Caki2 (cell line): Measurements from ENCODE around the gene COX17. TPM values are rescaled to one million over a fixed set of nuclear protein-coding genes. Genes with fewer than 3 reads are reported as not detected.
A peak's percentile ranks its signal among the peaks of the same experiment; 100 is the strongest.

ENCODE experiments used
- DNase-seq: peaks from one replicate; pipeline ENCODE4 v3.0.0-alpha.2; 2015; ENCODE audit warnings: low read depth
- in situ Hi-C: cut with HindIII; loops from 2 replicates; pipeline ENCODE4 v1.10.0; 2016; ENCODE audit warnings: low sequenced_read_pairs, low pct_unique_long_range_greater_than_20kb, mixed read lengths
- total RNA-seq: library from RNA; depleted of rRNA; stranded (reverse); fragments of >200 nt; shearing (Covaris generic); gene quantifications from 2 replicates; pipeline ENCODE4 v1.2.3, GENCODE V29; 2014; ENCODE audit warnings: low replicate concordance; rRNA removed

The COX17 gene, protein sequence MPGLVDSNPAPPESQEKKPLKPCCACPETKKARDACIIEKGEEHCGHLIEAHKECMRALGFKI
- 8.6 and 22.3 TPM in 2 replicates for total RNA-seq

DNA sequence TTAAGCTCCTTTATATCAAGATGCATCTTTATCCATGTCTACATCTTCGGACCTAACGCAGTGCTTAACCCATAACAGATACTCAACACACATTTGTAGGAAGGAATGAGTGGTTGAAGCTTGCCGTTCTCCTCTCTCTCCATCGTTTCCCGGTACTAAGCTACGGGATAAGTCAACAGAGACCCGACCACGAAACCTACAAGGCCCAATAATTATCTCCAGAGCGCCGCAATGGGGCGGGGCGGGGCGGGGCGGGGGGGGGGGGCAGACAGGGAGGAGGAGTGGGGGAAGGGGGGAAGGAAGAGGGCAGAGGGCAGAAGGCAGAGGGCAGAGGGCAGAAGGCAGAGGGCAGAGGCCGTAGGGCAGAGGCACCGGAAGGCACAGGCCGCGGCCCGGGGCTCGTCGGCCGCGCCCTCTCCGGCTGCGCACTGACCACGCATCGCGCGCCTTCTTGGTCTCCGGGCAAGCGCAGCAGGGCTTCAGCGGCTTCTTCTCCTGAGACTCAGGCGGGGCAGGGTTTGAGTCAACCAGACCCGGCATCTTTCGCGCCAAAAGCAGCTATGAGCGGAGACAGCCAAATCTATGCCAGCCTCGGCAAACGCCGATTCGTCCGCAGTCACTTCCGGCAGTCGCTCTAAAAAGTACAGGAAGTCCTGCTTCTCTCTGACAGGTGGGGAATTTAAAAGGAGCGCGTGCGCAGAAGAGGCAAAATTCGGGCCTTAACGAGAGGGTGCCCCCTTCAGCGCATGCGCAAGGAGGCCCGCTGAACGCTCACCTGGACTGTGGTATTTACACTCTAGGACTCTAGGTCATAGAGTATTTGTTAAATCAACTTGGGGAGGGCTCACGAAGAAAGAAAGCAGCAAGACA is at the start of gene COX17:
Gene COX17, minus strand, starts transcription at position 636 of the 870 bp plus-strand sequence. Its CDS starts 96 bp downstream, at position 540.
- peak; percentile 91 for DNase-seq
- in situ Hi-C loops, result no loop called here

DNA sequence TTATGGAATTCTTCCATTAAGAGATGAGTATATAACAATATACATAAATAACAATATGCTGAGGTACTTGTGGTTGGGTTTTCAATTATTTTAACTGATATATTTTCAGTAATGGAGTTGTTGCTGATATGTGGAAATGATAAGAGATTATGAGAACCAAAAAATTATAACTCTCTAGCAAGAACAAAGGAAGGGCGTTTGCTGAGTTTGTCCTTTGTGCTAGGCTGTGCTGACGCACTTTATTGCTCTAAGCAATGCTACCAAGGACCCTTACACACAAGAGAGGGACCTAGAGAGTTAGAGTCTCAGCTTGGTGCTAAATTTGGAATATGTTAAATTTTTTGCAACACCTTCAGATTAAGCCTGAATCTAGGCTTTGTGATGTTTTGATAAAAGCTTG is 49.7 kb upstream of the COX17 start:
- no peak for DNase-seq
- in situ Hi-C loops, result no loop called here

DNA sequence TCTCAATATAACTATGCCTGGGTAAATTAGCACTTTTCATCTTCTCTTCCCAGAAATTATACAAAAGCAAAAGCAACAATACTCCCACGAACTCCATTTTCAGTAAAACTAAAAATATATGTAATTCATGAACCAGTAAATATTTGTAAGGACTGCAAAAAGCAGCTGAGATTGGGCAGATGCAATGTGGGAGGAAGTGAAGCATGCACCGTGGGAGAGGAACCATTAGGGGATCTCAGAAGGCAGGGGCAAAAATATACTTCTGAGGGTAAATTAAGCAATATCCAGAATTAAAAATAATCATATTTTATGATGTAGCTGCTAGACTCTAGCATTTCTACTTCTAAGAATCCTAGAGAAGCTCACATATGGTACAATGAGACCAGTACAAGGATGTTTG is 45.8 kb upstream of the COX17 start:
- in situ Hi-C loops, result no loop called here
- DNase-seq, result no peak

DNA sequence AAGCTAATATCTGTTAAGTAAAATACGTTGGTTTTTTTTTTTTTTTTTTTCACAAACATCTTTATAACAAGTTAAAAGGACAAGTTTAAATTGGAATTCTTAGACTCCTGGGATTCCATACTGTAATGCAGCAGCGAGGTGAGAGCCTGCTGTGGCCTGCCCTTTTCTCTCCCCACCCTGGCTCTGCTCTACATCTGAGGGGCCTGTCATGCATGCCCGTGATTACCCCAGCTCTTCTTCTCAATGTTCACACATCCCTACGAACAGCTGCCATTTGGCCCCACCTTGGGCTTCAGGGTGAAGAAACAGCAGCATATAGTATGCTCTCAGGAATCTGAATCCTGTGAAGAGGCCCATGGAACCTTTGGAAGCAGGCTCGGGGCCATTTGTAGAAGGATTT is 40.3 kb upstream of the COX17 start:
- in situ Hi-C loops, result no loop called here
- no peak for DNase-seq

- DNase-seq, result no peak
- in situ Hi-C loops, result no loop called here
Measured at GRCh38 chr3:119716998-119717397, 39.8 kb upstream of the COX17 start.

GRCh38 chr3:119715105-119715504 is 37.9 kb upstream of the COX17 start:
- no peak for DNase-seq
- in situ Hi-C loops, result no loop called here

GRCh38 chr3:119703820-119704531 is 26.8 kb upstream of the COX17 start:
- in situ Hi-C loops, result no loop called here
- DNase-seq, result no peak

- peak; percentile 90 for DNase-seq
- in situ Hi-C loops, result no loop called here
Measured at GRCh38 chr3:119702530-119703527, 25.6 kb upstream of the COX17 start, which contains the start of gene CFAP91. TSS of gene CFAP91 (plus strand) at chr3:119703022. CDS start at chr3:119703099, 77 bp downstream.

DNA sequence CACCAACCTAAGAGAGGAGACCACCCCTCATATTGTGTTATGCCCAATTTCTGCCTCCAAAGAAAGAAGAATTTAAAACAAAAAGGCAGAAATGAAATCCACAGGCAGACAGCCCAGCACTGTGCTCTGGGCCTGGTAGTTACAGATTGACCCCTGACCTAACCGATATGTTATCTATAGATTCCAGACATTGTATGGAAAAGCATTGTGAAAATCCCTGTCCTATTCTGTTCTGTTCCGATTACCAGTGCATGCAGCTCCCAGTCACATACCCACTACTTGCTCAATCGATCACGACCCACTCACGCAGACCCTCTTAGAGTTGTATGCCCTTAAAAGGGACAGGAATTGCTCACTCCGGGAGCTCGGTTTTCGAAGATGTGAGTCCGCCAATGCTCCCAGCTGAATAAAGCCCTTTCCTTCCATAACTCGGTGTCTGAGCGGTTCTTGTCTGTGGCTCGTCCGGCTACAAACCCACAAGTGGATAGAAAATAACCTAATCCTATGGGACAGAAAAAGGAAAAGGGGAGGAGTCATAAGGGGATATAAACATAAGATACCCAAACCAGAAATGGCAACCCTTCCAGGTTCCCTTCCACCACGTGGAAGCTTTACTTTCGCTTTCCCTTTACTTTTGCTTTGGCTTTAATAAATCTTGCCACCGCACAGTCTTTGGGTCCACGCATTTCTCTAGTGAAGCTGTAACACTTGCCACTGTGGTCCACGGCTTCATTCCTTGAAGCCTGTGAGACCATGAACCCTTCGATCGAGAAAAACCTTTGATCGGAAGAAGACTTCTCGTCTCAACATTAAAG is 23.9 kb upstream of the COX17 start:
- no peak for DNase-seq
- in situ Hi-C loops, result no loop called here

- in situ Hi-C loops, result no loop called here
- DNase-seq, result peak; percentile 63
Measured at GRCh38 chr3:119700269-119700919, 23.2 kb upstream of the COX17 start.

GRCh38 chr3:119697394-119697793 is 20.2 kb upstream of the COX17 start:
- in situ Hi-C loops, result no loop called here
- DNase-seq, result no peak

DNA sequence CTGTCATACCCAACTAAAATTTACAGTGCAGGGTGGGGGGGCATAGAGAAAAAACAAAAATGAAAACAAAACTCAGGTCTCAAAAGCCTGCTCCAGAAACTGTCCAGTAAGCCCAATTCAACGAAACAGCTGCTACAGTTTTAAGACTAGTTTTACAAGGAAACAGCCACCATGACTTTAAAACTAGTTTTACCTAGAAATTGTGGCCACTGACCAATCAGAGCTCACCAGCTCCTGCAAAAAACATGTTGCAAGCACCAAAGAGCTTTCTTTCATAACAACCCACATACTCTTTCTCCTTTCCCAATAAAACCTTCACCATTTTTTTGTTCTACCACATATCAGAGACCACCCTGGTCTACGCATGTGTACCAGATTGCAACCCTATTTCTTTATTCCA is 18.3 kb upstream of the COX17 start:
- in situ Hi-C loops, result no loop called here
- DNase-seq, result no peak

- no peak for DNase-seq
- in situ Hi-C loops, result no loop called here
Measured at GRCh38 chr3:119690043-119690656, 12.9 kb upstream of the COX17 start.

DNA sequence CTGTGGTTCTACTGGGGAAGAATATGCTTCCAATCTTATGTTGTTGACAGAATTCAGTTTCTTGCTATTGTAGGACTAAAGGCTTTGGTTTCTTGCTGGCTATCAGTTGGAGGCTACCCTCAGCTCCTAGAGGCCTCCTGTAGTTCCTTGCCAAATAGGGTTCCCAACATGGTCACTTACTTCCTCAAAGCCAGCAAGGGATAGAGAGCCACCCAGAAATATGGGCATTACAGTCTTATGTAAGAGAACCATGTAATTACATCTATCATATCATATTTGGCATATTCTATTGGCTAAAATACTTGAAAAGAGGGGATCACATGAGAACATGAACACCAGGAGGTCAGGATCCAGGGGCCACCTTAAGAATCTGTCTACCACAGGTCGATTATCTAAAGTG is 6.2 kb upstream of the COX17 start:
- in situ Hi-C loops, result no loop called here
- no peak for DNase-seq

- no peak for DNase-seq
- in situ Hi-C loops, result no loop called here
Measured at GRCh38 chr3:119681279-119681678, 4.1 kb upstream of the COX17 start.

DNA sequence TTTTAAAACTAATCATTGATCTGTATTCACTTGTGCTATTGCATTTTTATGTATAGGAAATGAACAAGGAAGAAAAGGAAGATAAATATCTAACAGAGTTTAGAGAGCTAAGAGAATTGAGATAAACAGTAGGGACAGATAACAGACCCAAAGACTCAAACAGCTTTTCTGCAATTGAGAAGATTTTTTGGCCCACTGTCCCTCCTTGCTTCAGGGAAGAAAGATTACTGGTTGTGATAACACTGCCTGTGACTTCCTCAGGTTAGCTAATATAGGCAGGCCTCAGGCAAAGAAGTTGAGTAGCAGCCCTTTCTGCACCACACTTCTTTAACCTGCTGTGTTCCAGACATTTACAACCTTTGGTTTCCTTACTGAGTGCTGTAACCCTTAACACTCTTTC is 2.7 kb upstream of the COX17 start:
- in situ Hi-C loops, result no loop called here
- DNase-seq, result no peak
